Trophoblast cell (in vitro differentiated cells and primary cell): ENCODE data around the gene RAB30.
"Not testable (repeated sequence)": the region's sequence is repeated elsewhere in the genome, so short reads cannot be mapped to it uniquely, and the experiment has no call there.

Experiments used
- DNase-seq, 2 donors: peaks; one replicate each; pipeline ENCODE4 v3.0.0-alpha.2; 2016
- H2AFZ ChIP-seq: 2 replicates; pipeline ENCODE4 v1.6.1; 2013; ENCODE audit warnings: low read length, moderate library complexity, mild to moderate bottlenecking; ENCODE audit not compliant: insufficient read depth, poor library complexity
- H2AK5ac ChIP-seq: 2 replicates; pipeline ENCODE4 v1.6.1; 2013; ENCODE audit warnings: mild to moderate bottlenecking, low read length
- H2BK120ac ChIP-seq: 2 replicates; pipeline ENCODE4 v1.6.1; 2013; ENCODE audit warnings: low read length, mild to moderate bottlenecking, moderate library complexity; ENCODE audit not compliant: insufficient read depth, poor library complexity
- H2BK12ac ChIP-seq: 2 replicates; pipeline ENCODE4 v1.6.1; 2013; ENCODE audit warnings: mild to moderate bottlenecking, low read length, moderate library complexity
- H2BK5ac ChIP-seq: 2 replicates; pipeline ENCODE4 v1.6.1; 2013; ENCODE audit warnings: low read length, low read depth, moderate library complexity, mild to moderate bottlenecking; ENCODE audit not compliant: poor library complexity
- H3K14ac ChIP-seq: 2 replicates; pipeline ENCODE4 v1.6.1; 2013; ENCODE audit warnings: mild to moderate bottlenecking, low read length
- H3K18ac ChIP-seq: 2 replicates; pipeline ENCODE4 v1.6.1; 2013; ENCODE audit warnings: mild to moderate bottlenecking, low read length
- H3K23ac ChIP-seq: 2 replicates; pipeline ENCODE4 v1.6.1; 2013; ENCODE audit warnings: low read length
- H3K27ac ChIP-seq: 2 replicates; pipeline ENCODE4 v1.5.1; 2013; ENCODE audit warnings: low read depth, mild to moderate bottlenecking, inconsistent platforms, low read length, moderate library complexity
- H3K27me3 ChIP-seq: 2 replicates; pipeline ENCODE4 v1.6.1; 2013; ENCODE audit warnings: inconsistent platforms, mild to moderate bottlenecking, low read length, moderate library complexity; ENCODE audit not compliant: insufficient read depth
- H3K36me3 ChIP-seq, 2 experiments: 1 replicate in 1 of 2; 2 replicates in 1 of 2; pipeline ENCODE4 v1.6.1; 2013; ENCODE audit warnings: low read length in 2 of 2, mild to moderate bottlenecking in 2 of 2, moderate library complexity in 1 of 2; ENCODE audit not compliant: insufficient read depth in 2 of 2, control insufficient read depth in 1 of 2
- H3K4ac ChIP-seq: 2 replicates; pipeline ENCODE4 v1.6.1; 2013; ENCODE audit warnings: low read depth, mild to moderate bottlenecking, low read length, moderate library complexity
- H3K4me1 ChIP-seq, 2 experiments: 1 replicate in 1 of 2; 2 replicates in 1 of 2; pipeline ENCODE4 v1.6.1; 2013; ENCODE audit warnings: low read length in 2 of 2, mild to moderate bottlenecking in 2 of 2, moderate library complexity in 1 of 2; ENCODE audit not compliant: insufficient read depth in 2 of 2, control insufficient read depth in 1 of 2
- H3K4me2 ChIP-seq: 2 replicates; pipeline ENCODE4 v1.6.1; 2013; ENCODE audit warnings: inconsistent platforms, mild to moderate bottlenecking, low read length, moderate library complexity
- H3K4me3 ChIP-seq: 2 replicates; pipeline ENCODE4 v1.5.1; 2013; ENCODE audit warnings: mild to moderate bottlenecking, low read depth, low read length, inconsistent platforms
- H3K79me1 ChIP-seq: one replicate; pipeline ENCODE4 v1.6.1; 2013; ENCODE audit warnings: low read length
- H3K79me2 ChIP-seq: 2 replicates; pipeline ENCODE4 v1.6.1; 2013; ENCODE audit warnings: low read length, mild to moderate bottlenecking; ENCODE audit not compliant: control insufficient read depth, insufficient read depth, poor library complexity
- H3K9ac ChIP-seq: 2 replicates; pipeline ENCODE4 v1.6.1; 2013; ENCODE audit warnings: mild to moderate bottlenecking, low read length
- H3K9me3 ChIP-seq: 2 replicates; pipeline ENCODE4 v1.6.1; 2013; ENCODE audit warnings: low read depth, mild to moderate bottlenecking, control low read depth, inconsistent platforms, low read length; ENCODE audit not compliant: insufficient read depth
- H4K12ac ChIP-seq: 2 replicates; pipeline ENCODE4 v1.6.1; 2013; ENCODE audit warnings: low read depth, mild to moderate bottlenecking, low read length, moderate library complexity
- H4K8ac ChIP-seq: 2 replicates; pipeline ENCODE4 v1.6.1; 2013; ENCODE audit warnings: low read depth, mild to moderate bottlenecking, low read length, moderate library complexity
- H4K91ac ChIP-seq: one replicate; pipeline ENCODE4 v1.6.1; 2013; ENCODE audit warnings: low read depth, mild to moderate bottlenecking, low read length, moderate library complexity
- WGBS: extraction: QIAGEN DNeasy Blood & Tissue Kit; methylation state at CpG from one replicate; pipeline ENCODE4 v1.1.7; 2013; ENCODE audit warnings: missing lambda C conversion rate; ENCODE audit not compliant: insufficient read length, insufficient coverage; ENCODE audit errors: extremely low coverage; 5-methylcytosine and 5-hydroxymethylcytosine counted together

Gene RAB30

DNA sequence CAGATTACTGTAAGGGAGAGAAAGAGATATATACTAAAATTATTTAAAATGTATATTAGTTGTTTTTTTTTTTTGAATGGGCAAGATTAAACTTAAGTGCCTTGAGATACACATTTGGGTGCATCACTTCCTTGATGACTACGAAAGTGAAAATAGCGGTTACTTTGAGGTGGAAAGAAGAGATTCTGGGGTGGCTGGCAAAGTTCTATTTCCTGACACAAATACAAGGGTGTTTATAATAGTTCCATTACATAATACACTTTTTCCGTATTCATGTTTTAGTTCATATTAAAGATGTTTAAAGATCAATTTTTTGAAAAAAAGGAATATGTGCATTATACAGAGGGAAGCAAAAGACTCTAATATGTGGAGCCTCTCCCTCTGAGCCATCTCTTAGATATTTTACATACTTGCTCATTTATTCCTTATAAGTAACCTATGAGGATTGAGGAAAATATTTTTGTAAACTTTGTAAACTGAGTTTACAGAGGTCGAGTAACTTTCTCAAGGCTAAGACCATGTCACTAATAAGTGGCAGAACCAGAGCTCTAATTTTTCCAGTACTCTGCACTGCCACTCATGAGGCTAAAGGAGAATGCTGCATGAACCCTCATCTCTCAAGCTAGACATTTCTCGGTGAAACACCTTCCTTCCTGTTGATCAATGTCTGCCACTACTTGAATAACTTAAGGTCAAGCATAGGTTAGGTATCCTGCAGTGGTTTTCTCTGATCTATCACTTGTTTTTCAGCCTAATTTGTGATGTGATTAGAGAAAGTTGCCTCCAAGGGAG lies 111.5 kb downstream of the RAB30 start:
- Histone ChIP-seq H3K79me2 (no peaks in the 10 kb centered on the region), H3K14ac (no peak overlapping the region), H3K23ac (no peak overlapping the region), H2AFZ (no peak overlapping the region), H3K27me3 (no peaks in the 10 kb centered on the region), H3K4me3 (no peak overlapping the region), H2BK12ac (no peak overlapping the region), H2BK120ac (no peak overlapping the region), H3K36me3 (no peaks in the 10 kb centered on the region), H2AK5ac (no peak overlapping the region), H3K79me1 (peaks cover 3% of the 10 kb centered on the region), H4K91ac (no peak overlapping the region), H3K18ac (no peak overlapping the region), H3K27ac (no peak overlapping the region), H3K4me1 (peaks cover 0 to 2% of the 10 kb centered on the region in 2 experiments), H2BK5ac (no peak overlapping the region), H3K9me3 (peaks cover 3% of the 10 kb centered on the region), H3K4ac (no peak overlapping the region), H4K8ac (no peak overlapping the region), H3K4me2 (no peak overlapping the region), H4K12ac (no peak overlapping the region), H3K9ac (no peak overlapping the region)
- no CpG with 5 or more reads among the region's 5 CpGs for WGBS
- DNase-seq, result no peak

DNA sequence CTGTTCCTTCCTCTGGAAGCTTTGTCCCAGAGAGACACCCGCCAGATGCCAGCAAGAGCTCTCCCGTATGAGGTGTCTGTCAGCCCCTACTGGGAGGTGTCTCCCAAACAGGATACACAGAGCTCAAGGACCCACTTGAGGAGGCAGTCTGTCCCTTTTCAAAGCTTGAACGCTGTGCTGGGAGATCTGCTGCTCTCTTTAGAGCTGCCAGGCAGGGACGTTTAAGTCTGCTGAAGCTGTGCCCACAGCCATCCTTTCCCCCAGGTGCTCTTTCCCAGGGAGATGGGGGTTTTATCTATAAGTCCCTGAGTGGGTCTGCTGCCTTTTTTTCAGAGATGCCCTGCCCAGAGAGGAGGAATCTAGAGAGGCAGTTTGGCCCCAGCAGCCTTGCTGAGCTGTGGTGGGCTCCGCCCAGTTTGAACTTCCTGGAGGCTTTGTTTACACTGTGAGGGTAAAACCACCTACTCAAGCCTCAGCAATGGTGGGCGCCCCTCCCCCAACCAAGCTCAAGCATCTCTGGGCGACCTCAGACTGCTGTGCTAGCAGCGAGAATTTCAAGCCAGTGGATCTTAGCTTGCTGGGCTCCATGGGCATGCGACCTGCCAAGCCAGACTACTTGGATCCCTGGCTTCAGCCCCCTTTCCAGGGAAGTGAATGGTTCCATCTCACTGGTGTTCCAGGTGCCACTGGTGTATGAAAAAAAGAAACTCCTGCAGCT lies 115.8 kb downstream of the RAB30 start:
- not testable (repeated sequence) for H3K4me2 ChIP-seq, H2BK12ac ChIP-seq, H2BK120ac ChIP-seq, H3K9me3 ChIP-seq, H3K27me3 ChIP-seq, H2AFZ ChIP-seq, H3K79me2 ChIP-seq, H3K4ac ChIP-seq, H3K14ac ChIP-seq, H3K9ac ChIP-seq, H3K23ac ChIP-seq, H3K27ac ChIP-seq, H4K91ac ChIP-seq, H3K4me1 ChIP-seq, H3K36me3 ChIP-seq, H3K4me3 ChIP-seq, H2BK5ac ChIP-seq, H3K79me1 ChIP-seq, DNase-seq, H3K18ac ChIP-seq
- WGBS, result no CpG with 5 or more reads among the region's 9 CpGs
- H2AK5ac ChIP-seq, result peak overlapping the region; percentile 48
- peak overlapping the region; percentile 66 for H4K8ac ChIP-seq
- peak overlapping the region; percentile 66 for H4K12ac ChIP-seq

DNA sequence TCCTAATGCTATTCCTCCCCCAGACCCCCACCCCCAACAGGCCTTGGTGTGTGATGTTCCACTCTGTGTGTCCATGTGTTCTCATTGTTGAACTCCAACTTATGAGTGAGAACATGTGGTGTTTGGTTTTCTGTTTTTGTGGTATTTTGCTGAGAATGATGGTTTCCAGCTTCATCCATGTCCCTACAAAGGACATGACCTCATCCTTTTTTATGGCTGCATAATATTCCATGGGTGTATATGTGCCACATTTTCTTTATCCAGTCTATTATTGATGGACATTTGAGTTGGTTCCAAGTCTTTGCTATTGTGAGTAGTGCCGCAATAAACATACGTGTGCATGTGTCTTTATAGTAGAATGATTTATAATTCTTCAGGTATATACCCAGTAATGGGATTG lies 121.2 kb downstream of the RAB30 start:
- no CpG with 5 or more reads among the region's 2 CpGs for WGBS
- H4K8ac ChIP-seq, H2BK120ac ChIP-seq: not testable (repeated sequence)

DNA sequence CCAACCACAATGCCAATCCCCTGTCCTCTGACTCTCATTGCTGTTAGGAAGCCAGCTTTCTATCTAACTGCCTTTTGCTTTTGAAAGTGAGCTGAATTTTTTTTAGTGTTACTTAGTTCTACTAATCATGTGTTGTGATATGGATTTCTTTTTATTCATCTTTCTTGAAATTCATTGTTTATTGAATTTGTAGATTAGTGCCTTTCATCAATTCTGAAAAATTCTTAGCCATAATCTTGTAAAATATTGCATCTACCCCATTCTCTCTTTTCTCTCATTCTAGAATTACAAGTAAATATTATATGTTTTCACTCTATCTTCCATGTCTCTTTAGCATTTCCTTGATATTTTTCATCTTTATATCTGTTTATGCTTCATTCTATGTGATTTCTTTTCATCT lies 122.3 kb downstream of the RAB30 start:
- H3K27ac ChIP-seq, result no peak overlapping the region
- no peaks in the 10 kb centered on the region for H3K4me1 ChIP-seq

More for the DNA sequence above, 121.2 kb downstream of the RAB30 start:
- H4K91ac ChIP-seq, H2BK12ac ChIP-seq, H3K27me3 ChIP-seq, DNase-seq, H3K9me3 ChIP-seq, H3K18ac ChIP-seq, H2AFZ ChIP-seq, H3K4me3 ChIP-seq, H3K9ac ChIP-seq, H4K12ac ChIP-seq, H3K79me1 ChIP-seq, H3K4me2 ChIP-seq, H3K14ac ChIP-seq, H3K79me2 ChIP-seq, H3K23ac ChIP-seq, H3K4me1 ChIP-seq, H2AK5ac ChIP-seq, H3K4ac ChIP-seq, H3K27ac ChIP-seq, H2BK5ac ChIP-seq, H3K36me3 ChIP-seq: not testable (repeated sequence)

More for the DNA sequence above, 122.3 kb downstream of the RAB30 start:
- no peaks in the 10 kb centered on the region for H3K79me1 ChIP-seq
- H4K12ac ChIP-seq, result no peak overlapping the region
- no peak overlapping the region for H2BK12ac ChIP-seq
- H3K4me2 ChIP-seq, result no peak overlapping the region
- DNase-seq, result no peak
- H3K18ac ChIP-seq, result no peak overlapping the region
- H3K27me3 ChIP-seq, result no peaks in the 10 kb centered on the region
- peaks cover 2% of the 10 kb centered on the region for H3K9me3 ChIP-seq
- no peak overlapping the region for H3K4me3 ChIP-seq
- H3K14ac ChIP-seq, result no peak overlapping the region
- H4K8ac ChIP-seq, result no peak overlapping the region
- no peaks in the 10 kb centered on the region for H3K79me2 ChIP-seq
- no peak overlapping the region for H2AK5ac ChIP-seq
- no peak overlapping the region for H3K9ac ChIP-seq
- no peak overlapping the region for H2BK120ac ChIP-seq
- no peak overlapping the region for H4K91ac ChIP-seq
- no peak overlapping the region for H2AFZ ChIP-seq
- no peak overlapping the region for H3K4ac ChIP-seq
- no peak overlapping the region for H2BK5ac ChIP-seq
- no peaks in the 10 kb centered on the region for H3K36me3 ChIP-seq
- H3K23ac ChIP-seq, result no peak overlapping the region
